GM19351 (cell line): ENCODE results near the gene RAI14.

ENCODE experiments used
- ATAC-seq: cut with Tn5 transposase; IDR thresholded peaks from one replicate; pipeline ENCODE4 v1.9.1; 2021; ENCODE audit warnings: mild to moderate bottlenecking, moderate library complexity; ENCODE audit not compliant: unreplicated experiment

The RAI14 gene

DNA sequence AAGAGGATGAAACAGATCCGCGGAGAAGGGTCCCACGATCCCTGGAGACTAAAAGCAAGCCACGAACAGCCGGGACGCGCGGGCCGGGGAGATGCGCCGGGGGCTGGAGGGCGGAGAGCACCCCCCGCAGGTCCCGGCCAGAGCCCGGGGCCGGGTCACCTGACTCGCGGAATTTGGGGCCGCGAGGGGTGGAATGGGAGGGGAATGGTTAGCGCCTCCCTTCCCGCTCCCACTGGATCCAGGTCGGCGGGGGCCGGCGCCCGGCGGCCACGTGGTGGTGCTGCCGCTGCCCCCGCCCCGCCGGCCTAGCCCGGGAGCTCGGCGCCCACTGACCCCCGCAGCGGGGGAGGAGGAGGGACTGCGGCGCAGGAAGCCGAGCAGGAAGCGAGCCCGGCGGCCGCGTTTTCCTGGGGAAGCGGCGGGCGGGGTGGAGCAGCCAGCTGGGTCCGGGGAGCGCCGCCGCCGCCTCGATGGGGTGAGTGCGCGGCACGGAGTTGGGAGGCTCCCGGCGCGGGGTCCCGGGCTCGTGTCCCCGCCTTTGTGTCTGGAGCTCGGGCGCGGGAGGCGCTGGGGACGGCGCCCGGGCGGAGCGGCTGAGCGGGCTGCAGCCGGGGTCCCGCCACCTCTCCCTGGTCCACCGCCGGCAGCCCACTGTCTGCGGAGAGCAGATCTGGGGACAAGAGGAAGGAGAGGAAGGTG, at the start of gene RAI14:
RAI14 (plus strand) TSS at position 328 of the 699 bp plus-strand sequence. CDS start 30,592 bp downstream, outside the sequence.
- ATAC-seq = peak; percentile 36

DNA sequence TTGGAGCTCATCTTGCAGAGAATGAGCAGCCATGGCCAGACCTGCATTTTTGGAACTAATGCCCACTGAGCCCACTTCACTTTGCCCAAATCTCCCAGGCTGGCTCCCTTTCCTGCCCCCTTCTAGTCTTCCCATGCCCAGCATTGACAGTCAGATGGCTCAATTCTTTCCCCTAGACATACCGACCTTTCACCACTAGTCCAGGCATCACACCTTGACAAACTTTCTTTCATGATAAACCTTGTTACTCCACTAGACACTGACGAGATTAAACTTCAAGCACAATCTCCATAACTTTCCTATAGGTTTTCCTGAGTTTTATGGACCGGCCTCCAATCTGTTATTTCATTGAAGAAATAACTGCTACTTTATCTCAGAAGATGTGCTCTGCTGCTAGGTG, 47.8 kb upstream of the RAI14 start:
- no peak for ATAC-seq

DNA sequence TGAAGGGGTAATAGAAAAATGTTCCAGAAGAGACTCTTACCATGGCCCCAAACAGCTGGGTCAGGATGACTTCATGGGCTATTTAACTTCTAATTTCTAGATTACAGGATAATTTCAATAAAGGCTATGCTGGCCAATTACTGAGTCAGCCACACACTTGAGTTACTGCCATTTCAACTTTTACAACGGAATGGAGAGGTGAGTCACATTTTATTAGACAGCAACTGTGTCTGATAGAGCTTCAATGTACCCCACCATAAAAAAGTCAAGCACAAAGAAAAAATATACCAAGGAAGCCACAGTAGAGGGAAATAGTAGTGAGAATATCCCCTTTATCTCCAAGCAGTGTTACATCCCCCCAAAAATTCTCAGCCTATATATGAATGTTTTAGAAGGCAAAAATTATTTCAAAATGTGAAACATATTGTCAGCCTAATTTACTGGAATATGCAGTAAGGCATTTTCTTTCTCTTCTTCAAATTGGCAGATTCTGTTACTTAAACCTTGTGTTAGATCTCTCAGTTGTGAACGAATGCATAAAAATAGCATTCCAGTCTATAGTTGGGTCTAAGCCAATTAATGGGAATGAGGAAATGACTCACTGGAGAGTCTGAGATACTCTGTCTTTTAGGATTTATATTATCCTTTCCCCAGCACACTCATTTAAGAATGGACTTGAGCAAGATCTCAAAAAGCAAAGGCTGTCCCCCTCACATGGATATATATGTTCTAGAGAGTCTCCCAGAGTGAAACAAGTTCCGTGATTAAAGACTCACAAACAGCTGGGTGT, 47.1 kb upstream of the RAI14 start:
- no peak for ATAC-seq

DNA sequence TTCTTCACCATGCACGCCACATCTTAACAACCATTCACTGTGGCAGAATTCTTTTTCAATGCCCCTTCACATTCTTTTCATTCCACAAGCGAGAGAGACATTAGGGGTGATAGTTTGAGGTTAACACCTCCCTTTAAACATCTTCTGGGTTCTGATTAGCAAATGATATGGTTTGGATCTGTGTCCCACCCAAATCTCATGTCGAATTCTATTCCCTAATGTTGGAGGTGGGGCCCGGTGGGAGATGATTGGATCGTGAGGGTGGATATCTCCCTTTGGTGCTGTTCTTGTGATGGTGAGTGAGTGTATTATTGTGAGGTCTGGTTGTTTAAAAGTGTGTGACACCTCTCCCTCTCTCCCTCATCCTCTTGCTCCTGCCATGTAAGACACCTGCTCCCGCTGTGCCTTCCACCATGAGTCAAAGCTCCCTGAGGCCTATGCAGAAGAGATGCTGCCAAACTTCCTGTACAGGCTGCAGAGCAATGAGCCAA, 46.1 kb upstream of the RAI14 start:
- ATAC-seq = no peak

DNA sequence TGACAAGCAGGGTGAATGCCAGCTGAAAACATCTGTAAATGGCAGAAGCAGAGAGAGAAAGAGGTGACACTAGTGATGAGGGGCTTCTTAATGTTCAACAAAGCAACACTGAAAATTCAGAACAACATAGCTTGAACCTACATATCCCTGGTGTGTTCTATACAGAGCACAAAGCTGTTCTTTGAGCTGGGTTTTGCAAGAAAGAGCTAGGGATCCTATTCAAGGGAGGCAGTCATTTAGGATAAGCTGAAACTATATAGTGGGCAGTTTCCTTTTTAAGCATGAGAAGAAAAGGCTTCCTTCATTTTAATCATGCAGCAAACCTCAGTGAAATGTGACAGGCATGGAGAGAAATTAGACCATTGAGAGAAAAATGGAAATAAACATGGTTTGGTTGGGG, 45.6 kb upstream of the RAI14 start:
- no peak for ATAC-seq

DNA sequence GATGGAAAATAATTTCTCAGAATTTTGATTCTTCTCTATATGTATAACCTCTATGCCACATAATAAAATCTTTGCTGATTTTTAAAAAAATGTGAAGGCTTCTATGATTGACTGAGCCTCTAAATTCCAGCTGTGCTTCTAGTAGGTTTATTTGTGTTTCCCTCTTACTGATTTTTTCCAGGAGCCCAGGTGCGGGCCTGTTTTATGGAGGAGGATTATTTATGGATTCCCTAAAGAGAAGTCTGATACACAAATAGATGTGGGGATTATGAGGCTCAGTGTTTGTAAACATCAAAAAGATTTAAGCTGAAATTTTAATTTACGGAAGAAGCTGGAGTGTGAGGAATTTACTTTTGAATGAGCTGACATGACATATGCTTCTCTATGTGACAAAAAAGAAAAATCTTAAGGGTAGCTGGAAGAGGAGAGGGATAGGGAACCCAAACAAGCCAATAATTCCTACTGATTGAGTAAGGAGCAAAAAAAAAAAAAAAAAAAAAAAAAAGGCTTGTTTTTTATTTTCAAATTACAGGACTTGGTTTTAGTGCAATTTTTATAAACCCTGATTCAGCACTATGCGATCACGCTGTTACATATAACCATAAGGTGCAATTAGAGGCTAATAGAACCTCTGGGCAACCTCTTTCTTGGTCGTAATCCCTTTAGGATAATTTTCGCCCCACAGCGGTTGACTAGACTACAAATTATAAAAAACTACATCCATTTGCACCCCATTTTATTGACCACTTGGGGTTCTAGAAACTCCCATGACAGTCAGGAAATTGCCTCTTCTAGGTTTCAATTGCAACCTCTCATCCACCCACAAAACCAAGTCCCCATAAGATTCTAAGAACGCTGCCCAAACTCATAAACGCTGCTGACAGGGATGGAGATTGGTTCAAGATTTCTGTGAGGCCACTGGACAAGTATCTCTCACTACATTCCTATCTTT, 44.4 kb upstream of the RAI14 start:
- ATAC-seq = no peak

DNA sequence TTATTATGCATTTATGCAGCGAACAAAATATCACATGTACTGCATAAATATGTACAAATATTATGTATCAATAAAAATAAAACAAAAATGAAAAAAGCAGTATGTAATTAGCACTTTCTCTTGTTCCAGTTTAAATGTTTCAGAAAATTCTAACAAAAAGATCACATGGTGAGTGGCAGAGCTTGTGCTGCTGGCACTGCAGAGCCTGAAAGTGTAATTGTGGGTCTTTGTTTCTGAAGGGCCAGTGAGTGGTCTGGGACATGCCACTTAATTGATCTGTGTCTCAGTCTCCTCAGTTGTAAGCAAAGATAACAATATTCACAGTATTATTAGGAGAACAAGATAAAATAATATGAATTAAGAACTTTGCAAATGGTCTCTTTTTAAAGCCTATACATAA, 39.5 kb upstream of the RAI14 start:
- ATAC-seq = no peak

DNA sequence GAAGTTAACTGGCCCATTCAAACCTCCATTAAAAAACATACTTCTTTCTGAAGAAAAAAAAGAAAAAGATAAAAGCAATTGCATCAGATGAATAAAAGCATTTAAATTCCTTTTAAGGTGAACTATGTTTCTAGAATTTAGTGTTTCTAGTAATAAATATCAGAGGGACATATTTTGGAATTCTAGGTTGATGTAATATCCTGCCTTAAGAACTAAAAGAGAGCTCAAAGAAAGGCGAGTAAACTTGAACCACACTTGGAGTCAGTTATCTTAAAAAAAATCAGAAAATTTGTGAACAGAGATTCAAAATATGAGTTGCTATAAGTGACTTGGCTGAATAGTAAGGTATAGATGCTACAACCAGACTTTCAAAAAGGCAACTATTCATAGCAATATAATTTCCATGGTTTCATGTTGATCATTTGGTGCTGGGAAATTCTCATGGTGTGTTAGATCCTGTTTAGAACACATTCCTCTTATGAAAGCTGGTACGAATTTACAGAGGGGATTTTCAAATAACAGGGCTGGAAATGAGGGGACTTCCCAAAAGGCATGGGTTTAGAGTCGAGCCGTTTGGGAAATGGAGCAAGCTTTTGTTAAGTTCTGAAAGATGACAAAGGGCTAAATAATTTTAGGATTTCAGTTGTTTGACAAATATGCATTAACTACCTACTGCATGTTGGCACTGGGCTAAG, 37.6 kb upstream of the RAI14 start:
- ATAC-seq = no peak

DNA sequence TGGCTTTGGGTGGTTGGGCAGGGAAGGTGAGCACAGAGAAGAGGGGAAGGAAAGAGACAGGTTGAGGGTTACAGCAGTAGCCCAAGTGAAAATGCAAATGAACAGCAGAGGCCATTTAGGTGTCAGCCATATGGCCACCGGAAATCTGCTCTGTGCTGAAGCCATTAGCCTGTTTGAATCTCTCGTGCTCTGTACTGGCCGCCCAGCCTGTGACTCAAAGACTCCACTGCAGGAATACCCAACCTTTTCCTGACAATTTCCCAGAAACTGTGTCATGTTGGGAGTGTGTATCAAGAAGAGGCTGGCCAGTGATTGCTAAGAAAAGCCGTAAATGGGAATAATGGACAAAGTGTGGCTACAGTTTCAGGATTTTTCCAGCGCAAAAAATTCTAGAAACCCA, 35.9 kb upstream of the RAI14 start:
- no peak for ATAC-seq

DNA sequence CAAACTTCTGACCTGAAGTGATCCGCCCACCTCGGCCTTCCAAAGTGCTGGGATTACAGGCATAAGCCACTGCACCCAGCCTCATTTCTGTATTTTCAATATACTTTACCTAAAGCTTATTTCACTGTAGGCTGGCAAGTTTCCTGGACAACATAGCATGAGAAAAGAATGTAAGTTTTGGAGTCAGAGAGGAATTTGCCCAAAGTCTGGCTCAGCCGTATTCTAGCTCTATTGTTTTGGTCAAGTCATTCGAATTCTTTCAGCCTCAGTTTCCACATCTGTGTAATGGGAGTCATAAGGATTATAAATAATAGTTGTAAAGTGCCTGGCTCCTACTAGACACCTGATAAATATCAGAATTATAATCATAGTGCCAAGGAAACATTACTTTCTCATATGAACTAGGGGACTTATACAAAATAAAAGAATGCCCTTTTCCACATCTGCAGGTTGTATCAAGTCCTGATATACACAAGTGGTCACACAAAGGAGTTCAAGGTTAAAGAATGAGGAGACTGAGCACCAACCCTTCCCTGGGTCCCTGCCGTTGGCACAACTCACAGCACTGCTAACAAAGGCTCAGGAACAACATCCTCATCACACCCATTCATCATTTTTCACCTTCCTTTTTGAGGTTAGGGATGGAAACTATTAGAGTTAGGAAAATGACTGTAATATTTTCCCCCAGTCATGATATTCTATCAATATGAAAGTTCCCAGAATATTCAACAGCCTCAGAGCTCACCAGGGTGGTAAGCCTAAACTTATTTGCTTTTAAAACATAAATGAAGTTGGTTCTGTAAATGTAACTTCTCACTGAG, 34.6 kb upstream of the RAI14 start:
- no peak for ATAC-seq

DNA sequence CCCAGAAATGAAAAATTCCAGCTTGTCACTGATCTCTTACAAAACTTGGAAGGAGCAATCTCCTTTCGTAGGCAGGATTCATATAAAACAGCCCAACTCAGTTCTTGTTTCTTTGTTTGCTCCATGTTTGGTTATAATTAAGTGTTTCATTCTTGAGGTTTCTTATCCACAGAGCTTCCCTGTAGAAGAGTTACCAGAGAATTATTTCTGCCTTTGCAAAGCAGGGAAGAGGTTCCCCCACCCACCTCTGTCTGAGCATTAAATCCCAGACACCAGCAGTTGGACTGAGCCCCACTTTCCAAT, 34.1 kb upstream of the RAI14 start:
- ATAC-seq = no peak

DNA sequence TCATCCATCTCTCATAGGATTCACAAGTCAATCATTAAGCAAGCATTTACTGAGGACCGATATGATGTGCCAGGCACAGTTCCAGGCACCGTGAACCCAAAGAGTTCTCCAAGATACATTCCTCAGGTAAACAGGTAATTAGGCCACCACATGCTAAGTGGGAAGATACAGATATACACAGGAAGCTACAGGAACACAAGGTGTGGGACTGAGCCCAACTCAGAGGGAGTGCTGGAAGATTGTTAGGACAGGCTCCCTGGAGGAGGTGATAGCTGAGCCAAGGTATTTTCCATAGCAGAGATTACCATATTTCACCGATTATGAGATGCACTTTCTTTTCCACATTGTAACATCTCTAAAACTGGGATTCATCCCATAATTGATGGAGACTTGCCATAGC, 31.4 kb upstream of the RAI14 start:
- no peak for ATAC-seq

DNA sequence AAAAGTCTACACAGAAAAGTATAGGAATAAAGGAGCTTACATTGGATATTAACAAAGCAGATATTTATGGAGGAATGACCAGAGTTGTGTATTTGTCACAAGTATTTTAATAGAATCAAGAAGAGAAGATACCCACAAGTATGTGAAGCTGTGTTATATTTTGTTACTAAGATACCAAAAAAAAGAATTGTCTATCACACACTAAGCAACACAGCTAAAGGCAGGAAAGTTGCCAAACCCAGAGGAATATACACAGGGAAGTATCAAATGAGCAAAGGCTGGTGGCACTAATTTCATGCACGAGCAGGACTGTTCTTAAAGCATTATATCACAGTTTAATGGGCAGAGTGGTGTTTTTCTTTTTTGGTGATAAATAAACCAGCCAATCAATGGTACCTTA, 30.9 kb upstream of the RAI14 start:
- no peak for ATAC-seq

DNA sequence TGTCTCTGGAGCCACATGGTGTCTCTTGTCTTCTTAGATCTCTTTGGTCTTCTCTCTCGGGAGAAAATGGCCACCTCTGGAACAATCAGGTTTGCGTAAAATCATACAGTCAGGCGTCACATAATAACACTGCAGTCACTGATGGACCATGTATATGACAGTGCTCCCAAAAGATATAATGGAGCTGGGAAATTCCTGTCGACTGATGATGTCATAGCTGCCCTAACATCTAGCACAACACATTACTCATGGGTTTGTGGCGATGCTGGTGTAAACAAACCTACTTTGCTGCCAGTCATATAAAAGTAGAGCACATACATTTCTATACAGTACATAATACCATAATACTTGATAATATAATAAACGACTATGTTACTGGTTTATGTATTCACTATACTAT, 30.1 kb upstream of the RAI14 start:
- no peak for ATAC-seq

DNA sequence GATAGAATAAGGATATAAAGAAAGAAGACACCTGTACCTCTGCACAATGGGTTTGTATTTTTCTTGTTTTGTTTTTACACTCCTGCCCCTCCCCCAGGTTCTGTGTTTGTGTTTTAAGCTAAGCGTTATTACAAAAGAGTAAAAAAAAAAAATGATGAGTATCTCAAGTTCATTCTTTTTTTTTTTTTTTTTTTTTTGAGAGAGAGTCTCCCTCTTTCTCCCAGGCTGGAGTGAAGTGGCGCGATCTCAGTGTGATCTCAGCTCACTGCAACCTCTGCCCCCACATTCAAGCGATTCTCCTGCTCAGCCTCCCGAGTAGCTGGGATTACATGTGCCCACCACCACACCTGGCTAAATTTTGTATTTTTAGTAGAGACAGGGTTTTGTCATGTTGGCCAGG, 29.4 kb upstream of the RAI14 start:
- ATAC-seq = no peak

DNA sequence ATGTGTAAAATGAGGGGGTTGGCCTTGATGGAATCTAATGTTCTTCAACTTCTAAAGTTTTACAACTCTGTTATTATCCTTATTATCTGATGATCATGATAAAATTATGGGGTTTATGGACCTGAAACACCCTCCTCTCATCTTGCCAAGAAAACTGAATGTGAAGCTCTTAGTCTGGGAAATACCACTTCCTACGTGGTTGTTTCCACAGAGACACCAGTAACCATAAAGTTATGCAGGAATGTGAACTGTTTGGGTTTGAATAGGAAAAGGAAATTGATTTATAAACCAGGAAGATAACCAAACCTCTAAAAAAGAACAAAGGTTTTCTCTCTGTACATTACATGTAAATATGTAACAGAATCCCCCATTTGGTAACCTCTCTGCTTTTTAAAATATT, 28.3 kb upstream of the RAI14 start:
- ATAC-seq = no peak

DNA sequence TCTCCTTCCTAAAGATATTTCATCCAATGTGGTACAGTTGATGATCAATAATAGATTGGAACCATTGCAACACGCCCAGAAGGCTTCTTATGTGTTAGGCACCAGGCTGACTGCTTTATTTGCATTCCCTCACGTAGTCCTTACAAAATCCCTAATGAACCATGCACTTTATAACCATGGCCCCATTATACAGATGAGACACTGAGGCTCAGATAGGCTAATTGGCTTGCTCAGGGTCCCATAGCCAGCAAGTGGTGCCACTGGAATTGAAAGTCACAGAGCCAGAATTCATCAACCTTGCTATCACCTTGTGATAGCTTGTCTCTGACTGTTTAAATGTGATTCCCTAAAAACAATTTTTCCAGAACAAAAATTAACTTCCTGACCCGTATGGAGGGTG, 27.8 kb upstream of the RAI14 start:
- no peak for ATAC-seq

DNA sequence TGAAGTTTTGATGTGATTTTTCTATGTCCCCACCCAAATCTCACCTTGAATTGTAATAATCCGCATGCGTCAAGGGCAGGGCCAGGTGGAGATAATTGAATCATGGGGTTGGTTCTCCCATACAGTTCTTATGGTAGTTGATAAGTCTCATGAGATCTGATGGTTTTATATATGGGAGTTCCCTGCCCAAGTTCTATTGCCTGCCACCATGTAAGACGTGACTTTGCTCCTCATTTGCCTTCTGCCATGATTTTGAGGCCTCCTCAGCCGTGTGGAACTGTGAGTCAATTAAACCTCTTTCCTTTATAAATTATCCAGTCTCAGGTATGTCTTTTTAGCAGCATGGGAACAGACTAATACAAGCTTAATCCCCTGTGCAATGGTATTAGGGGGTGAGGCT, 25.5 kb upstream of the RAI14 start:
- ATAC-seq = no peak

DNA sequence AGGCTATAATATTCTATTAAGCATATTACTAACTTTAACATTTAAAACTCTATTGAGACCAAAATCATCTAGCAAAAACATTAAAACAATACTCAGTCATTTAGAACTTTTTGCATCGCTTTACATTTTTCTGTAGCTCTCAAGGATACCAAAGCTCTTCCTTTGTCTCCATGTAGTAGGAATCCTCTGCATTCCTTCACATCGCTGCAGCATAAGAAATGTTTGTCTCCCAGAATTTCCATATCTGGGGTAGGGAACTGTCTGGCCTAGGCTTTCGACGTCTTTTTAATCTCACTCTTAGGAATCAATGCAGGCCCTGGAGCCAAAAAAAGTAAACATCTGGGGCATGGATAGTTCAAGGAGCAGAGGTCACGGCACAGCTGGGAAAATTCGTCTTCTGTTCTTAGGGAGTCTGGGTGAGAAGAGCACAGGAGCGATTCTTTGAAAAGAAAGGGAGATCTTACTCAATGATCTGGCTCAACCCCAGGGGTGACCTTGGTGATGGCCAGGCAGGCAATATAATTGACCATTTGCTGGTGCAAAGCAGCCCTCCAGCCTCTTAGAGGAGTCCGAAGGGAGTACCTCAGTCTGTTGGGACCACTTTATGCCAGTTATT, 23.2 kb upstream of the RAI14 start:
- no peak for ATAC-seq
